ENCODE results near the gene SGCE.

SGCE gene

GRCh38 chr7:94697035-94697974 lies 41.4 kb upstream of the SGCE start:
- TF ChIP-seq FOXP2 (optimal IDR thresholded peaks at IDR 0.05; ENCODE audit: borderline replicate concordance, extremely low read depth, extremely low read length, insufficient read depth) (no peak), SIN3A (IDR thresholded peaks at IDR 0.05; ENCODE audit: borderline replicate concordance, insufficient read depth, low read length) (no peak), REST (IDR thresholded peaks at IDR 0.05; ENCODE audit: insufficient read depth in 1 of 2, low read depth in 2 of 2, low read length in 2 of 2) (no peak), POLR2AphosphoS5 (IDR thresholded peaks at IDR 0.05; ENCODE audit: low read depth, low read length) (no peak), TAF1 (IDR thresholded peaks at IDR 0.05; ENCODE audit: borderline replicate concordance, insufficient read depth, low read length) (no peak)

- TF ChIP-seq REST (IDR thresholded peaks at IDR 0.05; ENCODE audit: insufficient read depth in 1 of 2, low read depth in 2 of 2, low read length in 2 of 2): no peak
- TF ChIP-seq TAF1 (IDR thresholded peaks at IDR 0.05; ENCODE audit: borderline replicate concordance, insufficient read depth, low read length): no peak
- TF ChIP-seq POLR2AphosphoS5 (IDR thresholded peaks at IDR 0.05; ENCODE audit: low read depth, low read length): no peak
- TF ChIP-seq SIN3A (IDR thresholded peaks at IDR 0.05; ENCODE audit: borderline replicate concordance, insufficient read depth, low read length): no peak
- TF ChIP-seq FOXP2 (optimal IDR thresholded peaks at IDR 0.05; ENCODE audit: borderline replicate concordance, extremely low read depth, extremely low read length, insufficient read depth): no peak
Observed at GRCh38 chr7:94687810-94688209, 31.9 kb upstream of the SGCE start.

GRCh38 chr7:94687076-94687475 lies 31.1 kb upstream of the SGCE start:
- no peak for TF ChIP-seq TAF1 (IDR thresholded peaks at IDR 0.05; ENCODE audit: borderline replicate concordance, insufficient read depth, low read length)
- TF ChIP-seq REST (IDR thresholded peaks at IDR 0.05; ENCODE audit: insufficient read depth in 1 of 2, low read depth in 2 of 2, low read length in 2 of 2): no peak
- no peak for TF ChIP-seq SIN3A (IDR thresholded peaks at IDR 0.05; ENCODE audit: borderline replicate concordance, insufficient read depth, low read length)
- no peak for TF ChIP-seq FOXP2 (optimal IDR thresholded peaks at IDR 0.05; ENCODE audit: borderline replicate concordance, extremely low read depth, extremely low read length, insufficient read depth)
- no peak for TF ChIP-seq POLR2AphosphoS5 (IDR thresholded peaks at IDR 0.05; ENCODE audit: low read depth, low read length)

- TF ChIP-seq POLR2AphosphoS5 (IDR thresholded peaks at IDR 0.05; ENCODE audit: low read depth, low read length): no peak
- TF ChIP-seq SIN3A (IDR thresholded peaks at IDR 0.05; ENCODE audit: borderline replicate concordance, insufficient read depth, low read length): no peak
- TF ChIP-seq FOXP2 (optimal IDR thresholded peaks at IDR 0.05; ENCODE audit: borderline replicate concordance, extremely low read depth, extremely low read length, insufficient read depth): no peak
- no peak for TF ChIP-seq REST (IDR thresholded peaks at IDR 0.05; ENCODE audit: insufficient read depth in 1 of 2, low read depth in 2 of 2, low read length in 2 of 2)
- TF ChIP-seq TAF1 (IDR thresholded peaks at IDR 0.05; ENCODE audit: borderline replicate concordance, insufficient read depth, low read length): no peak
Observed at GRCh38 chr7:94683066-94683465, 27.1 kb upstream of the SGCE start.
